ENCODE measurements around the gene ZG16.

The ZG16 gene

DNA sequence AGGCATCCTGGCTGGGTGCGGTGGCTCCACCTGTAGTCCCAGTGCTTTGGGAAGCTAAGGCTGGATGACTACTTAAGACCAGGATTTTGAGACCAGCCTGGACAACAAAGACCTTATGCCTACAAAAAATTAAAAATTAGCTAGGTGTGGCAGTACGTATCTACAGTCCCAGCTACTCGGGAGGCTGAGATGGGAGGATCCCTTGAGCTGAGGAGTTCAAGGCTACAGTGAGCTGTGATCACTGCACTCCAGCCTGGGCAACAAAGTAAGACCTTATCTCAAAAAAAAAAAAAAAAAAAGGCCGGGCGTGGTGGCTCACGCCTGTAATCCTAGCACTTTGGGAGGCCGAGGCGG, 48.3 kb downstream of the ZG16 start:
- no peak for DNase-seq

DNA sequence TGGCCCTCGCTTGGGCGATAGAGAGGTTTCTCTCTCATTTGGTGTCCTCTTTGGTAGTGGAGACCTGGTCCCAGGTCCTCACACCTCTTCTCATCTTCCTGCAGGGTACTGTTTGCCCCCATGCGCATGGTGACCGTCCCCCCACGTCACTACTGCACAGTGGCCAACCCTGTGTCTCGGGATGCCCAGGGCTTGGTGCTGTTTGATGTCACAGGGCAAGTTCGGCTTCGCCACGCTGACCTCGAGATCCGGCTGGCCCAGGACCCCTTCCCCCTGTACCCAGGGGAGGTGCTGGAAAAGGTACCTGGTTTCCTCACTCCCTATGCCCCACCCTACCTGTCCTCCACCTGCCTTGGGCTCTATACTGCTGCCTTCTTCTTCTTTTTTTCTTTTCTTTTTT, 52.7 kb downstream of the ZG16 start:
- DNase-seq, result no peak

DNA sequence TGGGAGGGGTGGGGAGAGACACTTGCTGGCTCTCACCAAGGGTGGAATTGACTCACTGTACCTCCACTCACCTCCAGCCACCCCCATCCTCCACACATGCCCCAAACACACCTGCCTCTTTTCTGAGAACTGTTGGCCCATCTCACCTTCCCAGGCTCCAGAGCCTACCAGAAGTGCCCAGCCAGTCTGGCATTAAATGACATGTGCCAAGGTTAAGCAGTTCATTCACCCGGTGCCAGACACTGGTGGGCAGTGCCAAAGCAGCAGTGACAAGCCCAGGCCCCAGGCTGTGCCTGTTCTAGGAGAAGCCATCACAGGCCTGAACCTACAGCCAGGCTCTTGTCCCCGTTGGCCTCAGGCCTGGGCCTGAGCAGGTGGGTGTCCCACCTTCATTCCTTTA, 53.4 kb downstream of the ZG16 start:
- no peak for DNase-seq

Data from activated CD4-positive, alpha-beta T cell treated with anti-CD3 and anti-CD28 coated beads, Interleukin-2, amount 50 U/mL, for 4 hours (primary cell).